ENCODE measurements around the gene PSMA5. TPM values are rescaled to one million over a fixed set of nuclear protein-coding genes. Genes with fewer than 3 reads are reported as not detected.

The PSMA5 gene
- total and polyA plus RNA-seq, 10 of the 15 experiments (the other 5 are each of a cell fraction or from before 2014, with no cell fraction given): 58.7 to 271 (median 187) TPM

- RAD21 ChIA-PET (ENCODE audit: unreplicated experiment): interaction anchor here (1.0 kb wide), 1 partner anchor 110 kb away, joined by 4 read pairs; the partner anchor contains the start of gene PSRC1
- peak; percentile 28 for ATAC-seq
- H4K20me1 ChIP-seq (ENCODE audit: control insufficient read depth, insufficient read depth): no peaks in the 10 kb centered on the region
- no TSS peak for BruUV-seq (replicated peaks)
- CTCF ChIA-PET: interaction anchor here (0.6 to 3.5 kb wide), 6 partner anchors 98 to 115 kb away, joined by 3 to 23 read pairs (median 4); partner anchors contain the start of genes CYB561D1 and PSRC1
- SMC1A ChIA-PET (ENCODE audit: uncharacterized antibody, unreplicated experiment): interaction anchor here (0.7 to 1.6 kb wide), 5 partner anchors 9 to 140 kb away, joined by 3 to 4 read pairs (median 3); partner anchors contain the start of gene MYBPHL
- H3K36me3 ChIP-seq (ENCODE audit: control insufficient read depth in 2 of 2, insufficient read depth in 2 of 2, low read length in 1 of 2): no peaks in the 10 kb centered on the region
- no peak overlapping the region for H3K4me3 ChIP-seq
- H2AFZ ChIP-seq (ENCODE audit: control insufficient read depth, low read depth, low read length): no peak overlapping the region
- H3K9me3 ChIP-seq (replicated peaks; ENCODE audit: control insufficient read depth, insufficient read depth, low read length): no peaks in the 10 kb centered on the region
- in situ Hi-C loops (cut with MboI) (no loop called here), intact Hi-C loops (cut with micrococcal nuclease; ENCODE audit: unreplicated experiment) (loop anchor here (10.0 kb wide), 1 partner anchor 278 kb away; the partner anchor contains the start of gene ELAPOR1)
- H3K4me2 ChIP-seq (ENCODE audit: control insufficient read depth, insufficient read depth): peak overlapping the region; percentile 11; the same call in 1 of the 2 replicates
- no peak for TF ChIP-seq CHD1 (IDR thresholded peaks at IDR 0.05; ENCODE audit: low read depth, low read length)
- TF ChIP-seq HSF1 (IDR thresholded peaks at IDR 0.05; ENCODE audit: low read depth, low read length): no peak
- TF ChIP-seq SUZ12 (IDR thresholded peaks at IDR 0.05; ENCODE audit: unreplicated experiment): no peak
- no peak for TF ChIP-seq POLR2A (IDR thresholded peaks at IDR 0.05; ENCODE audit: low read depth, low read length)
- TF ChIP-seq NR2F1 (conservative IDR thresholded peaks at IDR 0.05): no peak
- no peak for TF ChIP-seq HDAC2 (IDR thresholded peaks at IDR 0.05)
- TF ChIP-seq SMC3 (IDR thresholded peaks at IDR 0.05; ENCODE audit: borderline replicate concordance, low read length): no peak
- no peak for TF ChIP-seq JUNB (IDR thresholded peaks at IDR 0.05)
- no peak for TF ChIP-seq ASH2L (IDR thresholded peaks at IDR 0.05; ENCODE audit: borderline replicate concordance, low read depth)
- no peak for TF ChIP-seq E2F4 (IDR thresholded peaks at IDR 0.05; ENCODE audit: low read depth, low read length)
- peaks cover 1 to 4% of the 10 kb centered on the region in 2 experiments; a peak in 3 of 4 replicates for H3K27me3 ChIP-seq (replicated peaks in 1 of 2; ENCODE audit: control insufficient read depth in 2 of 2, insufficient read depth in 2 of 2, low read length in 1 of 2)
- whole genome bisulfite sequencing (ENCODE audit: insufficient coverage, insufficient replicate concordance, low lambda C conversion rate, missing lambda C conversion rate): 92% methylated on average over 10 of the region's 10 CpGs
- DNase-seq (ENCODE audit: low read depth, low spot score): no peak
- FAIRE-seq: no peak
- H3K79me2 ChIP-seq (ENCODE audit: control insufficient read depth, insufficient read depth, low read length): no peaks in the 10 kb centered on the region
- H3K9ac ChIP-seq (ENCODE audit: control insufficient read depth, insufficient read depth, low read length): no peak overlapping the region
- POLR2A ChIA-PET: interaction anchor here (1.7 kb wide), 1 partner anchor 9 kb away, joined by 5 read pairs; no protein-coding TSS in a partner anchor
- peak overlapping the region; percentile 54; the same call in 1 of the 2 replicates for H3K27ac ChIP-seq (ENCODE audit: control insufficient read depth, insufficient read depth)
- H3K4me1 ChIP-seq (ENCODE audit: control insufficient read depth, insufficient read depth, low read length): peaks cover 27% of the 10 kb centered on the region
Observed at GRCh38 chr1:109392788-109393616, 33.2 kb downstream of the PSMA5 start.
